C4-2B (cell line): Measurements from ENCODE around the gene SVBP.

Experiments used
- H3K27ac ChIP-seq: fragments of 450-650 bp; 2 replicates; pipeline ENCODE4 v1.5.1; 2017
- ZFX ChIP-seq: fragments of 450-650 bp; IDR thresholded peaks from 2 replicates; pipeline ENCODE4 v1.6.1; 2017
- TF ChIP-seq, protein P1 (sequence below): fragments of 450-650 bp; conservative IDR thresholded peaks from 2 replicates; pipeline ENCODE4 v1.5.1; 2017; ENCODE audit warnings: mild to moderate bottlenecking

SVBP gene

GRCh38 chr1:42769811-42770210 lies 47.4 kb downstream of the SVBP start:
- no peak for TF ChIP-seq ZFX
- TF ChIP-seq, protein P1, sequence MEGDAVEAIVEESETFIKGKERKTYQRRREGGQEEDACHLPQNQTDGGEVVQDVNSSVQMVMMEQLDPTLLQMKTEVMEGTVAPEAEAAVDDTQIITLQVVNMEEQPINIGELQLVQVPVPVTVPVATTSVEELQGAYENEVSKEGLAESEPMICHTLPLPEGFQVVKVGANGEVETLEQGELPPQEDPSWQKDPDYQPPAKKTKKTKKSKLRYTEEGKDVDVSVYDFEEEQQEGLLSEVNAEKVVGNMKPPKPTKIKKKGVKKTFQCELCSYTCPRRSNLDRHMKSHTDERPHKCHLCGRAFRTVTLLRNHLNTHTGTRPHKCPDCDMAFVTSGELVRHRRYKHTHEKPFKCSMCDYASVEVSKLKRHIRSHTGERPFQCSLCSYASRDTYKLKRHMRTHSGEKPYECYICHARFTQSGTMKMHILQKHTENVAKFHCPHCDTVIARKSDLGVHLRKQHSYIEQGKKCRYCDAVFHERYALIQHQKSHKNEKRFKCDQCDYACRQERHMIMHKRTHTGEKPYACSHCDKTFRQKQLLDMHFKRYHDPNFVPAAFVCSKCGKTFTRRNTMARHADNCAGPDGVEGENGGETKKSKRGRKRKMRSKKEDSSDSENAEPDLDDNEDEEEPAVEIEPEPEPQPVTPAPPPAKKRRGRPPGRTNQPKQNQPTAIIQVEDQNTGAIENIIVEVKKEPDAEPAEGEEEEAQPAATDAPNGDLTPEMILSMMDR = no peak
- H3K27ac ChIP-seq = no peak overlapping the region

DNA sequence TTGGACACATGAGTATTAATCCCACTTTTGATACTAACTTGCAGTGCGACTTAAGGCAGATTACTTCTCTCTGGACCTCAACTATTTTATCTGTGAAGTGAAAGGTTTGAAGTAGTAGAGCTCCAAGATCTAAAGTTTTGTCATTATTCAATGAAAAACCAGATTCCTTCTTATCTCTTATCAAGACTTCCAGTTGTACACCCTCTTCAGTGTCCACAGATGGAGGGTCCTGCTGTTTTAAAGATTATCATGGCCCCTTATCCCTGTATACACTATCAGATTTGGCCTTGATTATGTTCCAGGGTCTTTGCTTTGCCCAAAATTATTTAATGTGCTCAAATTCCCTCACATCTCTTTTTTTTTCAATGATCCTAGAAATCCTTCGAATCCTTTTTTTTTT lies 49.0 kb downstream of the SVBP start:
- no peak overlapping the region for H3K27ac ChIP-seq

DNA sequence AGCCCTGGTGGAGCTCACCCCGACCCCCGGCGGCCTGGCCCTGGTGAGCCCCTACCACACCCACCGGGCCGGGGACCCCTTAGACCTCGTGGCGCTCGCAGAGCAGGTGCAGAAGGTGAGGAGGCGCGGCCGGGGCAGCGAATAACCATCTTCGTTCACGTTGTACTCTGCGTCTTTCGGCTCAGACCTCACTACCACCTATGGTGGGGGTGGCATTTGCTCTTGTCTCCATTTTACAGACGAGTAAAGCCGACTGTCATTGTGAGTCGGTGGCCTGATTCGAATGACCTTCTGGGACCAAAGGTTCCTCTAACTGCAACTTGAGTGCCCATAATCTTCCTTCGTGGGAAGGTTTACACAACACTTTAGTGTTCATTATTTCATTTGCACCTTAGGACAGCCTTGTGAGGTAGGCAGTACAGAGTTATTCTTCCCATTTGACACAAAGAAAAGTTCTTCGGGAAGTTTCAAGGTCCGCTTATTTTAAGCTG lies 49.6 kb downstream of the SVBP start:
- H3K27ac ChIP-seq = peak overlapping the region; percentile 92
- TF ChIP-seq ZFX = no peak; the same call in 1 of the 2 replicates
- TF ChIP-seq, protein P1 = no peak

More for the DNA sequence above, 49.0 kb downstream of the SVBP start:
- TF ChIP-seq, protein P1 = no peak
- no peak for TF ChIP-seq ZFX

DNA sequence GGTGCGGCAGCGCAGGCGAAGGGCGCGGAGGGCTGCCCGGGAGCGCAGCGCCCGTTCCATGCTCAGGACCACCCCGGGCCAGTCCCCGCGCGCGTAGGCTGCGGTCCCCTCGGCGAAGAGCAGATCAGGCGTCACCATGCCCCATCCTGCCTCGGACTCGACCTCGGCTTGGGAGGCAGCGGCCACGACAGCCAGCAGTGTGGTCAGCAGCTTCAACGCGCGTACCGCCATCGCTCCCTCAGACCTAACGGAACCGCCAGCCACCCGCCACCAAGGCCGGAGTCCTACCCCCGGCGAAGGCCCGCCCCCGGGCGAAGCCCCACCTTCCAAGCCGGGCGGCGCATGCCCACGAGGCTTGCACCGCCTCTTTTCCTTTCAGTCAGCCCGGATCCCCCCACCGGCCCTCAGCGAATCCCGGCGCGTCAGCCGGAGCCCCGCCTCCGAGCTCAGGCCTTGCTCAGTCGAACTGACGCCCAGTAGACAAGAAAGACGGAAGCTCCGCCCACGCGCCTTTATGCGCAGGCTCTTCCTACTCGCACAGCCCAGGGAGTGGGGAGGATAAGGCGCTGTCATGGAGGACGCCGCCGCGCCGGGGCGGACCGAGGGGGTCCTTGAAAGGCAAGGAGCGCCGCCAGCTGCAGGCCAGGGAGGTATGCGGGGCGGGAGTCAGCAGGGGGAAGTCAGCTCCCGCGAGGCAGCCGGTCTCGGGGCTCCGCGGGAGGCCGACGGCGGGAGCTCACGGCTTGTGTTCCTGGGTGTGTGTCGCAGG lies 50.3 kb downstream of the SVBP start, which contains the start of the genes C1orf50 and P3H1:
Gene C1orf50, plus strand, starts transcription at position 509 of the 769 bp plus-strand sequence. Its CDS starts 63 bp downstream, at position 572.
Gene P3H1, minus strand, starts transcription at position 288 of the 769 bp plus-strand sequence. Its CDS starts 57 bp downstream, at position 231.
- peak; percentile 38; the same call in 1 of the 2 replicates for TF ChIP-seq ZFX
- TF ChIP-seq, protein P1 = no peak
- peak within 1 kb of the TSS; percentile 92 for H3K27ac ChIP-seq

GRCh38 chr1:42765832-42766740 lies 51.1 kb downstream of the SVBP start:
- TF ChIP-seq ZFX = no peak
- TF ChIP-seq, protein P1 = peak; percentile 59
- H3K27ac ChIP-seq = peak overlapping the region; percentile 92

- no peak for TF ChIP-seq ZFX
- TF ChIP-seq, protein P1 = no peak
- H3K27ac ChIP-seq = no peak overlapping the region
Measured at GRCh38 chr1:42765269-42765668, 51.9 kb downstream of the SVBP start.
